Endodermal cell (in vitro differentiated cells): ENCODE data around the gene LRFN2. TPM values are rescaled to one million over a fixed set of nuclear protein-coding genes. Genes with fewer than 3 reads are reported as not detected.

Experiments
- DNase-seq: peaks from one replicate; pipeline ENCODE4 v3.0.0-alpha.2; 2017
- H3K27ac ChIP-seq: 2 replicates; pipeline ENCODE4 v1.5.1; 2013; ENCODE audit warnings: mild to moderate bottlenecking, low read depth, low read length, moderate library complexity
- H3K27me3 ChIP-seq: 2 replicates; pipeline ENCODE4 v1.6.1; 2013; ENCODE audit warnings: mild to moderate bottlenecking, low read length, moderate library complexity; ENCODE audit not compliant: insufficient read depth, control insufficient read depth, poor library complexity, severe bottlenecking
- H3K36me3 ChIP-seq: 2 replicates; pipeline ENCODE4 v1.7.0; 2013; ENCODE audit warnings: mild to moderate bottlenecking, low read length, moderate library complexity; ENCODE audit not compliant: control insufficient read depth, insufficient read depth
- H3K4me1 ChIP-seq: one replicate; pipeline ENCODE4 v1.7.0; 2013; ENCODE audit warnings: low read length; ENCODE audit not compliant: control insufficient read depth, insufficient read depth
- H3K4me3 ChIP-seq: 2 replicates; pipeline ENCODE4 v1.5.1; 2013; ENCODE audit warnings: mild to moderate bottlenecking, low read length, moderate library complexity
- H3K9ac ChIP-seq: 2 replicates; pipeline ENCODE4 v1.6.1; 2013; ENCODE audit warnings: mild to moderate bottlenecking, low read length, moderate library complexity; ENCODE audit not compliant: poor library complexity, severe bottlenecking; ENCODE audit errors: extremely low read depth
- H3K9me3 ChIP-seq: 2 replicates; pipeline ENCODE4 v1.6.1; 2013; ENCODE audit warnings: mild to moderate bottlenecking, low read length, moderate library complexity; ENCODE audit not compliant: control insufficient read depth
- H3K27ac Mint-ChIP-seq: 2 replicates; pipeline ENCODE4 v1.8.0; 2020; ENCODE audit warnings: mixed read lengths
- H3K27me3 Mint-ChIP-seq: 2 replicates; pipeline ENCODE4 v1.8.0; 2021; ENCODE audit warnings: mild to moderate bottlenecking, mixed read lengths; ENCODE audit not compliant: insufficient read depth
- H3K36me3 Mint-ChIP-seq: 2 replicates; pipeline ENCODE4 v1.8.0; 2020; ENCODE audit warnings: low read depth, mixed read lengths
- H3K4me1 Mint-ChIP-seq: 2 replicates; pipeline ENCODE4 v1.8.0; 2020; ENCODE audit warnings: mixed read lengths
- H3K4me3 Mint-ChIP-seq: 2 replicates; pipeline ENCODE4 v1.8.0; 2020; ENCODE audit warnings: mild to moderate bottlenecking, moderate library complexity, mixed read lengths
- H3K9me3 Mint-ChIP-seq: 2 replicates; pipeline ENCODE4 v1.8.0; 2020; ENCODE audit warnings: mild to moderate bottlenecking, mixed read lengths
- WGBS, 2 experiments: methylation state at CpG; one replicate each; pipeline versions ENCODE4 v1.1.5 to v1.1.7; 2013; ENCODE audit warnings: missing lambda C conversion rate in 2 of 2, mixed read lengths in 1 of 2; ENCODE audit not compliant: insufficient coverage in 1 of 2, insufficient read length in 1 of 2; 5-methylcytosine and 5-hydroxymethylcytosine counted together
- total RNA-seq, 2 donors: library from RNA; stranded (reverse); fragmentation: NEBNext Ultra II Directional in 1 of 2; extraction: Animal tissue kit (Norgen Biotek cat#: 25700) in 1 of 2; gene quantifications; 2 replicates in 1 of 2; 3 replicates in 1 of 2; pipeline ENCODE4 v1.2.1, GENCODE V29; 2021
- TF ChIP-seq, protein P1 (sequence below): fragments of 200-600 bp; sonication (generic); conservative IDR thresholded peaks from 2 replicates; pipeline ENCODE4 v1.5.0; 2021; ENCODE audit warnings: antibody characterized with exemption, mild to moderate bottlenecking

Gene LRFN2
- total RNA-seq, 2 donors from 2014 or later: 0.15 TPM; not detected in 1

DNA sequence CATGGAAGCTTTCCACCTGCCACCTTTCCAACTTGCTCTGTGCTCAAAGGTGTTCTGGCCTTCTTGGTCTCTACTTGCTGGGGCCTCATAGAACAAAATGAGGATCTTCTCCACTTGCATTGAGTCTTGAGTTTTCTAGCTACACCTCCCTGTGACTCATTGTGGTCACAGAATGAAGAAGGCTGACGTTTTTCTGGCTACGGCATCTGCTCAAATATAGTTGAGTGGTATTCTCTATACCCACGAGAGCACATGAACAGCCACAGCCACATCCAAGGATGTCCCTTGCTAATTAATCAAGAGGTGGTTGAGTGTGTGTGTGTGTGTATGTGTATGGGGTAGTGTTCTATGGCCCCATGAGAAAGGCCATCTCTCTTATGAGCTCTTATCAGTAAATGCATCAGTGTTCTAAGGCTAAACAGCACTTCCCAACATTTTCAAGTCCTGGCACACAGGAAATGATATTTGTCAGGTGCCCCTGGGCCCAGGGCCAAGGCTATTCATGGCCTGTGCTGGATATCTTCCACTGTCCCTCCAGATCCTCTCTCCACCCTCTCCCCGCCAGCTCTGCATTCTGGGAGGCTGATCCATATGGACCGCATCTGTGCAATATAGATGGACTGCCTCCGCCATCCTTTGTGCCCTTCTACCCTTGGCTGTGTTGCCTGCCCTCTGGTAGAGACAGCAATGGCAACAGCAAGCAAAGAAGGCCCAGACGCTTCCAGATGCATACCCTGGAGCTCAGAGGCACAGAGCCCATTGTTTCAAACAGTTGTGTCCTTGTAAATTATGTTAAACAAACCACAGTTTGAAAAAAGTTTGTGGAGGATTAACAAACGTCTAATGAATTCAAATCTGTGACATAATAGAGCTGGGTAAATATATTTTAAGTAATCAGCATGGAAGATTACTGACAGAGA is 150.2 kb downstream of the LRFN2 start:
- H3K4me1 ChIP-seq: no peaks in the 10 kb centered on the region
- no peak overlapping the region for H3K9ac ChIP-seq
- TF ChIP-seq, protein P1, sequence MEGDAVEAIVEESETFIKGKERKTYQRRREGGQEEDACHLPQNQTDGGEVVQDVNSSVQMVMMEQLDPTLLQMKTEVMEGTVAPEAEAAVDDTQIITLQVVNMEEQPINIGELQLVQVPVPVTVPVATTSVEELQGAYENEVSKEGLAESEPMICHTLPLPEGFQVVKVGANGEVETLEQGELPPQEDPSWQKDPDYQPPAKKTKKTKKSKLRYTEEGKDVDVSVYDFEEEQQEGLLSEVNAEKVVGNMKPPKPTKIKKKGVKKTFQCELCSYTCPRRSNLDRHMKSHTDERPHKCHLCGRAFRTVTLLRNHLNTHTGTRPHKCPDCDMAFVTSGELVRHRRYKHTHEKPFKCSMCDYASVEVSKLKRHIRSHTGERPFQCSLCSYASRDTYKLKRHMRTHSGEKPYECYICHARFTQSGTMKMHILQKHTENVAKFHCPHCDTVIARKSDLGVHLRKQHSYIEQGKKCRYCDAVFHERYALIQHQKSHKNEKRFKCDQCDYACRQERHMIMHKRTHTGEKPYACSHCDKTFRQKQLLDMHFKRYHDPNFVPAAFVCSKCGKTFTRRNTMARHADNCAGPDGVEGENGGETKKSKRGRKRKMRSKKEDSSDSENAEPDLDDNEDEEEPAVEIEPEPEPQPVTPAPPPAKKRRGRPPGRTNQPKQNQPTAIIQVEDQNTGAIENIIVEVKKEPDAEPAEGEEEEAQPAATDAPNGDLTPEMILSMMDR: no peak
- no peak overlapping the region for H3K4me3 ChIP-seq
- 95% methylated on average over 4 to 8 of the region's 8 CpGs for WGBS, 2 experiments
- Mint-ChIP-seq H3K9me3 (no peaks in the 10 kb centered on the region), H3K27ac (no peak overlapping the region), H3K36me3 (no peaks in the 10 kb centered on the region), H3K27me3 (no peaks in the 10 kb centered on the region), H3K4me1 (peaks cover 2% of the 10 kb centered on the region), H3K4me3 (no peak overlapping the region)
- no peak for DNase-seq
- no peaks in the 10 kb centered on the region for H3K27me3 ChIP-seq
- no peaks in the 10 kb centered on the region for H3K36me3 ChIP-seq
- H3K27ac ChIP-seq: no peak overlapping the region
- H3K9me3 ChIP-seq: no peaks in the 10 kb centered on the region

DNA sequence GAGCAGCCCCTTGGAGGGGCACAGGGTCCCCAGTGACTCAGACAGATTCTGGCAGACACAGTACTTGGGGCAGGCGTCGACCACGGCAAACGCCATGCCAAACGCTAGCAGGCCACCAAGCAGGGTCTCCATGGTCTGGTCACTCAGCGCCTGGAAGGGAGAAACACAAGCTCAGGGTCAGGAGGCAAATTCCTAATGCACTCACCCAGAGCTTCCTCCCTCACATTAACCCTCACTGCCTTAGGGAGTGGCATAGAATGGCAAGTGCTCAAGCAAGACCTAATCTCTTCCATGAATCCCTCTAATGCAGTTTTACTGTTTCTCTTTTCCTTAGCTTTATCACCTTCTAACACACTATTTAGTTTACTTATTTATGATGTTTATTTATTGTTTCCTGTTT is 154.2 kb downstream of the LRFN2 start:
- H3K27me3 ChIP-seq: no peaks in the 10 kb centered on the region
- Mint-ChIP-seq H3K9me3 (no peaks in the 10 kb centered on the region), H3K4me1 (no peaks in the 10 kb centered on the region), H3K27ac (no peak overlapping the region), H3K4me3 (no peak overlapping the region), H3K36me3 (no peaks in the 10 kb centered on the region), H3K27me3 (no peaks in the 10 kb centered on the region)
- no peak for DNase-seq
- TF ChIP-seq, protein P1: no peak
- no peaks in the 10 kb centered on the region for H3K36me3 ChIP-seq
- H3K4me1 ChIP-seq: no peaks in the 10 kb centered on the region
- no peak overlapping the region for H3K27ac ChIP-seq
- H3K9ac ChIP-seq: no peak overlapping the region
- H3K4me3 ChIP-seq: no peak overlapping the region
- WGBS, 2 experiments: 90 to 100% methylated on average over 5 to 6 of the region's 6 CpGs
- H3K9me3 ChIP-seq: no peaks in the 10 kb centered on the region

DNA sequence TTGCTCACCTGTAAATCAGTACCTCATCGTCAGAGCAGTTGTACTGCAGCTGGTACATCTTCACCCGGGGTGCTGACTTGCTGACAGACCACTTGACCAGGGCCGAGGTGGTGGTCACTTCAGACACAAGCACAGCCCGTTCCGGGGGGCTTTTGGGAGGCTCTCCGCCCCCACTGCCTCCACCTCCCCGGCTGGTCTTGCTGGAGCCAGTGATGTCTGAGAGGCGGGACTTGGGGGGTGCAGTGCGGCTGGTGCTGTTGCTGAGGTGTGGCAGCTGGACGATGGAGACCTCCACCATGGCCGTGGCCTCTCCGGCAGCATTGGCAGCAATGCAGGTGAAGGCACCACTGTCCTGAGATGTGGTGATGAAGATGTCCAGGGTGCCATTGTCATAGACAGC is 155.5 kb downstream of the LRFN2 start:
- no peaks in the 10 kb centered on the region for H3K4me1 ChIP-seq
- H3K9me3 ChIP-seq: no peaks in the 10 kb centered on the region
- H3K27me3 ChIP-seq: no peaks in the 10 kb centered on the region
- no peak overlapping the region for H3K27ac ChIP-seq
- 93 to 97% methylated on average over 8 to 12 of the region's 12 CpGs for WGBS, 2 experiments
- no peaks in the 10 kb centered on the region for H3K4me1 Mint-ChIP-seq
- no peak overlapping the region for H3K4me3 Mint-ChIP-seq
- H3K9me3 Mint-ChIP-seq: no peaks in the 10 kb centered on the region
- TF ChIP-seq, protein P1: no peak
- no peak overlapping the region for H3K27ac Mint-ChIP-seq
- no peaks in the 10 kb centered on the region for H3K27me3 Mint-ChIP-seq
- DNase-seq: no peak
- H3K4me3 ChIP-seq: no peak overlapping the region
- no peaks in the 10 kb centered on the region for H3K36me3 Mint-ChIP-seq
- H3K36me3 ChIP-seq: no peaks in the 10 kb centered on the region
- H3K9ac ChIP-seq: no peak overlapping the region
